H7 (cell line): ENCODE data around the gene LINGO4. TPM values are rescaled to one million over a fixed set of nuclear protein-coding genes. Genes with fewer than 3 reads are reported as not detected.

Source experiments
- DNase-seq: peaks from one replicate; pipeline ENCODE4 v3.0.0; 2012
- H3K27me3 ChIP-seq: 2 replicates; pipeline ENCODE4 v1.6.0; 2011; ENCODE audit warnings: mild to moderate bottlenecking, low read length; ENCODE audit not compliant: control insufficient read depth, insufficient read depth
- H3K36me3 ChIP-seq: replicated peaks from 2 replicates; pipeline ENCODE4 v1.5.1; 2011; ENCODE audit warnings: low read length; ENCODE audit not compliant: control insufficient read depth, insufficient read depth
- H3K4me3 ChIP-seq: 2 replicates; pipeline ENCODE4 v1.5.1; 2011; ENCODE audit warnings: low read depth, mild to moderate bottlenecking, control low read depth, low read length, moderate library complexity; ENCODE audit not compliant: insufficient read depth
- total RNA-seq: library from RNA; depleted of rRNA; stranded (reverse); fragments of >200 nt; shearing (Covaris generic); gene quantifications from 2 replicates; pipeline ENCODE4 v1.2.3, GENCODE V29; 2014

LINGO4 gene
- total RNA-seq, 1 experiment from 2014 or later = 0.07 TPM

- Histone ChIP-seq H3K36me3 (no peaks in the 10 kb centered on the region), H3K4me3 (no peak overlapping the region), H3K27me3 (no peaks in the 10 kb centered on the region)
- DNase-seq = peak; percentile 93
Measured at GRCh38 chr1:151828921-151829320, 23.7 kb upstream of the LINGO4 start.

- DNase-seq = peak; percentile 59
- Histone ChIP-seq H3K27me3 (no peaks in the 10 kb centered on the region), H3K36me3 (no peaks in the 10 kb centered on the region), H3K4me3 (no peak overlapping the region)
Measured at GRCh38 chr1:151827853-151828252, 22.6 kb upstream of the LINGO4 start.

- peak; percentile 83 for DNase-seq
- Histone ChIP-seq H3K36me3 (no peaks in the 10 kb centered on the region), H3K27me3 (no peaks in the 10 kb centered on the region), H3K4me3 (no peak overlapping the region)
Measured at GRCh38 chr1:151825751-151826660, 20.8 kb upstream of the LINGO4 start.

DNA sequence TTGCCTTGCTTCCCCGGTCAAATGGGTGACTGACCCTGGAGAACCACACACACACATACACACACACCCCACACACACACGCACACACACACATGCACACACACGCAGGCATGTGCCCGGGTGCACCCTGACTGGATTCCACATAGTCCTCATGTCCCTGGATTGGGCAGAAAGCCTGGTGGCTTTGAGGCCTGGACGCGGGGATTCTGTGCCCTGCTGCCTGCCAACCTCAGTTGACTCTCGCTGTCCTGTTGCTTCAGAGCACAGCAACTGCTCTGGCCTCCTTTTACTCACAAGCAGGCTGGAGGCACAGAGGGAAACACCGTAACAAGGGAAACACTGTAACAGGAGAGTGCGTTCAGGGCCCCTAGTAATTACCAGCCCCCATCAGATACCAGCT lies 20.0 kb upstream of the LINGO4 start:
- no peak for DNase-seq
- Histone ChIP-seq H3K4me3 (no peak overlapping the region), H3K36me3 (no peaks in the 10 kb centered on the region), H3K27me3 (no peaks in the 10 kb centered on the region)

DNA sequence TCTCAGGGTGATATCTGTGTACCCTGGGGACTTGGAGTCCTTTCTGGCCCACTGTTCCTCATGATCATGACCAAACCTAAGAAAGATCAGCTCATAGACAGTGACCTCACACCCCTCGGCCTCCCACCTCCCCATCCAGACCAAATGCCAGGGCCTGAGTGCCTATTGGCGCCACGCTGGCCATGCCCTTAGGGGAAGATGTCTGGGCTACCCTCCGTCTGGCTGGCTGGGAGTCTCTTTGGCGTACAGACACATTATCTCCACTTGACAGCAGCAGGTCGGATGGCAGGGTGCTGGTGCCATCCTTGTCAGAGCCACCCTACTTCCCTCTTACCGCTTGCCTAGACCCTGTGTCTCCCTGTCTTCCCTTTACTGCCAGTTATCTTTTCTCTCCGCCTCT lies 18.0 kb upstream of the LINGO4 start:
- H3K36me3 ChIP-seq = no peaks in the 10 kb centered on the region
- H3K27me3 ChIP-seq = no peaks in the 10 kb centered on the region
- H3K4me3 ChIP-seq = no peak overlapping the region
- no peak for DNase-seq

DNA sequence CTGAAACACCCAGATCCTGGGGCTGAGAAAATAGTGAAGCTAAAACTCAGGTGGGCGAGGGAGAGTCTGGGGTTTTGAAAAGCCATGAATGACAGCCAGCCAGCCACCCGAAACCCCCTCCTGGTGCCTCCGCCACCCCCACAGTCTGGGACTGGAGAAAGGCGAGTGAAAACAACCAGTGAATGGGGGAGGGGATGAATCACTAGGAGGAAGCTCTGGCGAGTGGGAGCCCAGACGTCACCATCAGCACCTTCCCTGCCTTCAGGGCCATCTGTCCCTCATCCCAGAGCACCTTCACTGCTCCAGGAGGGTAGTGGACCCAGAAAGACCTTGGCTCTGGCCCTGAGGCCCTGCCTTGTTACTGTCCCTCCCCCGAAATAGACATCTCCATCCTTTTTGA lies 17.2 kb upstream of the LINGO4 start:
- DNase-seq = no peak

DNA sequence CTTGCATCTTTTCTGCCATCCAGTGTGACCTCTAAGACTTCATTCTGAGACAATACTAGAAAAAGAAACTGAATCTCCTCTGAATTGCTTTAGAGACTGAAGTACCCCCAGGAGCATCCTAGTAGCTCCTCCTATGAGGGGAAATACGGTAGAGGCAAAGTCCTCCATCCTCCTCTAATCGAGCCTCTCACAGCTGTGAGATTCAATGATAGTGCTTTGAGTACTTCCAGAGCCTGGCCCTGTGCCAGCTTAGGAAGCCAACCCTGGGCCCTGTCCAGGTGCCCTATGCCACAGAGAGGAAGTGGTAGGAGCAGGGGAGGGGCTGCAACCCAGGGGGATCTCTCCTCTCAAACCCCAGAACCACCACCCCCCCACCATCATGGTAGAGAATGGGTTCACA lies 15.7 kb upstream of the LINGO4 start:
- Histone ChIP-seq H3K27me3 (no peaks in the 10 kb centered on the region), H3K36me3 (no peaks in the 10 kb centered on the region), H3K4me3 (no peak overlapping the region)
- no peak for DNase-seq

More for the DNA sequence above, 17.2 kb upstream of the LINGO4 start:
- Histone ChIP-seq H3K36me3 (no peaks in the 10 kb centered on the region), H3K27me3 (no peaks in the 10 kb centered on the region), H3K4me3 (no peak overlapping the region)

- DNase-seq = no peak
- Histone ChIP-seq H3K27me3 (no peaks in the 10 kb centered on the region), H3K4me3 (no peak overlapping the region), H3K36me3 (no peaks in the 10 kb centered on the region)
Measured at GRCh38 chr1:151819976-151820623, 14.9 kb upstream of the LINGO4 start.

DNA sequence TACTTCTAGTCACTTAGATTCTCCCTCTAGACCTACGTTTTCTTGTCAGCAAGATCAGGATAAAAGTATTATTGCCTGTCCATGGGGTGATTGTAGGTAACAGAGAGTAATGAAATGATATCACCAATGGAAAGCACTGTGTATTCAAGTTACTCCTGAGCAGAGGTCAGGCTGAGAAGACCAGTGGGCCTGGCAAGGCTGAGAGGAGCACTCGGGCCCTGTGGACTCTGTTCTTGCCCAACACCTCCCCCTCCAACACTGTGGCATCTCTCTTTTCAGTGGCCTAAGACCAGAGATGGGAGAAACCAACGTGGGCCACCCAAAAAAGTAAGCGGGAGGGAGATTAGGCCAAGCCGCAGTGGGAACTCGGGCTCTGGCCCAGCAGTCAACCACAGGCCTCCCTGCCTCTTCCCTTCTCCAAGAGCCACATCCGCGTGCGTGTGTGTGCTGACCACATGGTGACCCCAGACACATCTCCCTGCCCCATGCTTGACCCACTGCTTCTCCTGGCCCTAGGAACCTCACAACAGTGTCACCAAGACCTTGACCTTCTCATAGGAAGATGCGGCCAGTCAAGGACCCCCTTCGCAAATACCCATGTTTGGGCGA lies 14.1 kb upstream of the LINGO4 start:
- Histone ChIP-seq H3K27me3 (no peaks in the 10 kb centered on the region), H3K36me3 (no peaks in the 10 kb centered on the region), H3K4me3 (no peak overlapping the region)
- no peak for DNase-seq

DNA sequence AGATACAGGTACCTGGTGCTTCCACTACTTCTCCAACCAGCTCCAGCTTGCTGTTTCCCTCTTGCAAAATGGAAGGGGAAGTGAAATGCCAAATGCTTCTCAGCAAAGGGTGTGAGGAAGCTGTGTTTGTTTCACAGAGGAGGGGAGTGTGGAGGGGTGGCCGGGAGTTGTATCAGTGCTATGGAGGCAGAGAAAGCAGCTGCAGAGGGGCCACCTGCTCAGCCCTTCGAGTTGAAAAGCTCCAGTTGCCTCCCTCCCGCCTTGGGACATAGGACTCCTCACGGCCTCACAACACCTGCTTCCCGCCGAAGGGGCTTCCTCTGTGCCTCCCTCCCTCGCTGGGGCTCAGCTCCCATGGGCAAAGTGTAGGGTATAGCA lies 12.1 kb upstream of the LINGO4 start:
- H3K27me3 ChIP-seq = no peaks in the 10 kb centered on the region; the same call in 1 of the 2 replicates
- H3K36me3 ChIP-seq = no peaks in the 10 kb centered on the region
- no peak for DNase-seq
- H3K4me3 ChIP-seq = no peak overlapping the region

DNA sequence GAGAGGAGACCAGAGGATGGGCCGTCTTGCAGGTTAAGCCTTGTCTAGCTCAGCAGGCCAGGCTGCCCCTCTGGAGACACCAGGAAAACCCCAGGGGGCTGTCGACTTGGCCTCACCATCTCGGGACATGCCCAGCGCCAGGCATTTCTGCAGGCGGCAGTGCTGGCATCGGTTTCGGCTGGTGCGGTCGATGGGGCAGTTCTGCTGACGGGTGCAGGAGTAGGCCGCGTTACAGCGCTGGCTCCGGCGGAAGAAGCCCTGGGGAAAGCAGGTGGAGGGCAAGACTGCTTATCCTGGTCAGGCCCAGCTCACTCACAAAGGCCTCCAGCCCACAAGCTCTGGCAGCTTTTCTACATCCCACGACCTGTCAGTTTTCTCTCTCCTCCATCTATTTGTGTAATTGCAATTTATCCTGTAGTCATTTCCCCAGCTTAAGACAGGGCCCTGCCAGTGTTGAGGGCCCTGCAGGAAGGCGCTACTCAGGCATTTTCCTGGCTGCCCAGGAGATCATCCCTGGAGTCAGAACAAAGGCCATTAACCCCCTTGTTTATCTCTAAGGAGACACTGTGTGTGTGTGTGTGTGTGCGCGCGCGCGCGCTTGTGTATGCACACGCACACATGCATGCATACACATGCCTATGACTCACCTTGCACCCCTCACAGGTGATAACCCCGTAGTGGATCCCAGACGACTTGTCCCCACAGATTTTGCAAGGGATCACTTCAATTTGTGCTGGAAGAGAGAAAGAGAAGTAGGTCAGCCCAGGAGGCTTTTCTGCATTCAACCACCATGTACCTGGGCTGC lies 11.5 kb upstream of the LINGO4 start:
- H3K4me3 ChIP-seq = no peak overlapping the region
- DNase-seq = no peak
- H3K36me3 ChIP-seq = no peaks in the 10 kb centered on the region
- no peaks in the 10 kb centered on the region; the same call in 1 of the 2 replicates for H3K27me3 ChIP-seq

GRCh38 chr1:151815716-151816327 lies 10.6 kb upstream of the LINGO4 start:
- Histone ChIP-seq H3K36me3 (no peaks in the 10 kb centered on the region), H3K4me3 (no peak overlapping the region), H3K27me3 (no peaks in the 10 kb centered on the region; the same call in 1 of the 2 replicates)
- DNase-seq = no peak

GRCh38 chr1:151814971-151815545 lies 9.8 kb upstream of the LINGO4 start:
- H3K27me3 ChIP-seq = no peaks in the 10 kb centered on the region; the same call in 1 of the 2 replicates
- DNase-seq = no peak

DNA sequence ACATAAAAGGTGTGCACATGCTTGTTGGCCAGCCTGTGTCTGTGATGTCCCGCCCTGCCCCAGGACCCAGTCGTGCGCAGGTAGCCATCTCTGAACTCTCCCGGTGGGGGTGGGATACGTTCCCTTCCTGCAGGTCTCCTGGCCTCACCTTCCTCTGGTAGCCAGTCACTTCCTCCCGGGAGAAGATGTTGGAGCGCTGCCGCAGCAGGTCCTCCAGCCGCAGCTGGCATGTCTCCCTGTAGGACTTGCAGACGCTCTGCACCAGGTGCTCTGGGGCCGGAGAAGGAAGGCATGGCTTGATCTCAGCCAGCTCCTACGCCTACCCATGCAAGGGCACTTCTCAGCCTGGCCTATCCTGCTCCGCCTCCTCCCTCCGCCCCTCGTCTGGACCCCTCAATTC lies 9.2 kb upstream of the LINGO4 start:
- no peaks in the 10 kb centered on the region; the same call in 1 of the 2 replicates for H3K27me3 ChIP-seq
- DNase-seq = no peak

More at GRCh38 chr1:151814971-151815545, 9.8 kb upstream of the LINGO4 start:
- Histone ChIP-seq H3K36me3 (no peaks in the 10 kb centered on the region), H3K4me3 (no peak overlapping the region)

More for the DNA sequence above, 9.2 kb upstream of the LINGO4 start:
- no peaks in the 10 kb centered on the region for H3K36me3 ChIP-seq
- H3K4me3 ChIP-seq = no peak overlapping the region
